DND-41 (cell line): ENCODE measurements around the gene TTLL8.

ENCODE experiments used
- ATAC-seq: fragments of 200-7000 bp; cut with Tn5 transposase; 3 replicates; pipeline ENCODE4 v1.9.1; 2021; ENCODE audit warnings: low read depth; ENCODE audit not compliant: insufficient read depth
- DNase-seq: peaks from one replicate; pipeline ENCODE4 v3.0.0-alpha.2; 2020
- H2AFZ ChIP-seq: 2 replicates; pipeline ENCODE4 v1.6.0; 2012; ENCODE audit warnings: low read depth, low read length
- H3K27ac ChIP-seq: 2 replicates; pipeline ENCODE4 v1.5.1; 2012; ENCODE audit warnings: low read length, inconsistent platforms
- H3K27me3 ChIP-seq: fragments of 200-600 bp; sonication (generic); 2 replicates; pipeline ENCODE4 v1.6.0; 2012; ENCODE audit warnings: low read length, mild to moderate bottlenecking, inconsistent platforms; ENCODE audit not compliant: insufficient read depth, poor library complexity
- H3K36me3 ChIP-seq: 2 replicates; pipeline ENCODE4 v1.5.1; 2012; ENCODE audit warnings: low read length, inconsistent platforms; ENCODE audit not compliant: insufficient read depth
- H3K4me1 ChIP-seq: 2 replicates; pipeline ENCODE4 v1.5.1; 2012; ENCODE audit warnings: mild to moderate bottlenecking, low read length; ENCODE audit not compliant: insufficient read depth
- H3K4me2 ChIP-seq: 2 replicates; pipeline ENCODE4 v1.6.0; 2012; ENCODE audit warnings: mild to moderate bottlenecking, moderate library complexity, low read length, inconsistent platforms; ENCODE audit not compliant: insufficient read depth
- H3K4me3 ChIP-seq, 2 experiments: fragments of 200-600 bp in 1 of 2; shearing (Covaris generic) in 1 of 2; 2 replicates each; pipeline ENCODE4 v1.5.1; 2012 to 2016; ENCODE audit warnings: inconsistent platforms in 2 of 2, low read length in 2 of 2, mild to moderate bottlenecking in 2 of 2, low read depth in 1 of 2, moderate library complexity in 1 of 2
- H3K79me2 ChIP-seq: 2 replicates; pipeline ENCODE4 v1.6.0; 2012; ENCODE audit warnings: low read length, inconsistent platforms; ENCODE audit not compliant: insufficient read depth
- H3K9ac ChIP-seq: 2 replicates; pipeline ENCODE4 v1.6.0; 2012; ENCODE audit warnings: low read depth, mild to moderate bottlenecking, inconsistent platforms, low read length, moderate library complexity
- H3K9me3 ChIP-seq: 2 replicates; pipeline ENCODE4 v1.5.1; 2012; ENCODE audit warnings: low read length, moderate library complexity, mild to moderate bottlenecking, inconsistent platforms; ENCODE audit not compliant: insufficient read depth, severe bottlenecking
- H4K20me1 ChIP-seq: 2 replicates; pipeline ENCODE4 v1.6.0; 2012; ENCODE audit warnings: low read length; ENCODE audit not compliant: insufficient read depth
- CTCF ChIP-seq: IDR thresholded peaks from 2 replicates; pipeline ENCODE4 v1.5.1; 2012; ENCODE audit warnings: borderline replicate concordance, low read length, moderate library complexity, mild to moderate bottlenecking; ENCODE audit not compliant: poor library complexity, severe bottlenecking; ENCODE audit errors: extremely low read depth
- EZH2 ChIP-seq: IDR thresholded peaks from 3 replicates; pipeline ENCODE4 v1.6.1; 2012; ENCODE audit warnings: borderline replicate concordance, low read depth, mild to moderate bottlenecking, moderate library complexity, low read length, inconsistent platforms; ENCODE audit not compliant: severe bottlenecking

The TTLL8 gene

GRCh38 chr22:50015451-50016307 lies 42.4 kb downstream of the TTLL8 start:
- H3K27me3 ChIP-seq: no peaks in the 10 kb centered on the region
- H3K4me2 ChIP-seq: no peak overlapping the region
- no peaks in the 10 kb centered on the region for H3K36me3 ChIP-seq

GRCh38 chr22:50014655-50015401 lies 43.3 kb downstream of the TTLL8 start:
- Histone ChIP-seq H3K27ac (no peak overlapping the region), H3K4me1 (no peaks in the 10 kb centered on the region), H4K20me1 (no peaks in the 10 kb centered on the region), H2AFZ (no peak overlapping the region), H3K4me2 (no peak overlapping the region), H3K79me2 (no peaks in the 10 kb centered on the region), H3K4me3 (no peak overlapping the region), H3K27me3 (no peaks in the 10 kb centered on the region), H3K36me3 (no peaks in the 10 kb centered on the region), H3K9me3 (no peaks in the 10 kb centered on the region), H3K9ac (no peak overlapping the region)
- TF ChIP-seq CTCF (no peak), EZH2 (no peak)
- ATAC-seq (no peak), DNase-seq (no peak)

More at GRCh38 chr22:50015451-50016307, 42.4 kb downstream of the TTLL8 start:
- no peak for ATAC-seq
- H3K79me2 ChIP-seq: no peaks in the 10 kb centered on the region
- no peak overlapping the region for H3K4me3 ChIP-seq
- H3K4me1 ChIP-seq: no peaks in the 10 kb centered on the region
- H3K27ac ChIP-seq: no peak overlapping the region
- H2AFZ ChIP-seq: no peak overlapping the region
- DNase-seq: no peak
- TF ChIP-seq EZH2 (no peak), CTCF (no peak)
- H4K20me1 ChIP-seq: no peaks in the 10 kb centered on the region
- peaks cover 5% of the 10 kb centered on the region for H3K9me3 ChIP-seq
- H3K9ac ChIP-seq: no peak overlapping the region

DNA sequence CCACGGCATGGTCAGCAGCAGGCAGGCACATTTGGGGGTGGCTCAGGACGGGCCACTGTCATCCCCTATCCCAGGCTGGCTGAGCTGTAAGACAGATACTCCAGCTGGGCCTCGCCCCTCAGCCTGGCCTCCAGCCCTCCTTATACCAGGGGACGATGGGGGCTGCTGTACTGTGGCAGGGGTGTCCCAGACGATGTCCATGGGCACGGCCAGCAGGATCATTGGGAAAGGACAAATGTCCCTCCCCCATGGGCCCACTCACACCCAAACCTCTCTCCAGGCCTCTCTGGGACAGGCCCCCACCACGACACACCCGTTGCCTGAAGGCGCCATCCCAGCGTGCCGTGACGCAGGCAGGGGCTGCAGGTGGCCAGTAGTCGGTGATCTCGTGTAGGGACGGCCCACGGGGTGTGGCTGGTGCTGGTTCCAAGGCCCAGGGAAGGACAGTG lies 44.0 kb downstream of the TTLL8 start:
- H3K4me1 ChIP-seq: no peaks in the 10 kb centered on the region
- no peak for TF ChIP-seq CTCF
- no peak for TF ChIP-seq EZH2
- H3K4me3 ChIP-seq: no peak overlapping the region
- H3K4me2 ChIP-seq: no peak overlapping the region
- no peak overlapping the region for H3K27ac ChIP-seq
- no peak for DNase-seq
- no peaks in the 10 kb centered on the region for H3K36me3 ChIP-seq
- H4K20me1 ChIP-seq: no peaks in the 10 kb centered on the region
- H2AFZ ChIP-seq: no peak overlapping the region
- no peaks in the 10 kb centered on the region for H3K79me2 ChIP-seq
- no peaks in the 10 kb centered on the region for H3K27me3 ChIP-seq
- no peaks in the 10 kb centered on the region for H3K9me3 ChIP-seq
- no peak overlapping the region for H3K9ac ChIP-seq
- no peak for ATAC-seq
